DOHH2 (cell line): ENCODE measurements around the gene TAF1B.

Experiments
- H3F3A ChIP-seq: fragments of 200-600 bp; sonication (generic), shearing (Covaris generic); 2 replicates; pipeline ENCODE4 v1.6.0; 2016; ENCODE audit warnings: antibody characterized with exemption, mild to moderate bottlenecking; ENCODE audit not compliant: control insufficient read depth, insufficient read depth
- H3K27ac ChIP-seq: fragments of 200-600 bp; sonication (generic); 2 replicates; pipeline ENCODE4 v1.5.1; 2014; ENCODE audit warnings: low read depth, mild to moderate bottlenecking, low read length, moderate library complexity
- H3K27me3 ChIP-seq: fragments of 200-600 bp; sonication (generic); 2 replicates; pipeline ENCODE4 v1.6.1; 2014; ENCODE audit warnings: mild to moderate bottlenecking, low read length, mixed read lengths; ENCODE audit not compliant: control insufficient read depth
- H3K36me3 ChIP-seq: fragments of 200-600 bp; sonication (generic); 2 replicates; pipeline ENCODE4 v1.6.1; 2014; ENCODE audit warnings: mild to moderate bottlenecking, low read length, moderate library complexity, mixed read lengths; ENCODE audit not compliant: control insufficient read depth
- H3K4me1 ChIP-seq: fragments of 200-600 bp; sonication (generic); 2 replicates; pipeline ENCODE4 v1.6.1; 2014; ENCODE audit warnings: mild to moderate bottlenecking, low read length, mixed read lengths; ENCODE audit not compliant: control insufficient read depth
- H3K4me2 ChIP-seq: fragments of 200-600 bp; sonication (generic); 2 replicates; pipeline ENCODE4 v1.6.0; 2014; ENCODE audit warnings: mild to moderate bottlenecking, low read length, moderate library complexity
- H3K4me3 ChIP-seq: fragments of 200-600 bp; sonication (generic); 2 replicates; pipeline ENCODE4 v1.5.1; 2014; ENCODE audit warnings: mild to moderate bottlenecking, low read length, mixed read lengths
- H3K79me2 ChIP-seq: fragments of 200-600 bp; sonication (generic); 2 replicates; pipeline ENCODE4 v1.6.1; 2014; ENCODE audit warnings: mild to moderate bottlenecking, low read length, mixed read lengths; ENCODE audit not compliant: control insufficient read depth
- H3K9me2 ChIP-seq: fragments of 200-600 bp; sonication (generic); replicated peaks from 2 replicates; pipeline ENCODE4 v1.6.1; 2014; ENCODE audit warnings: mild to moderate bottlenecking, low read length, mixed read lengths; ENCODE audit not compliant: control insufficient read depth
- H3K9me3 ChIP-seq: fragments of 200-600 bp; sonication (generic); 2 replicates; pipeline ENCODE4 v1.6.1; 2014; ENCODE audit warnings: antibody characterized with exemption, low read length, mixed read lengths; ENCODE audit not compliant: control insufficient read depth, insufficient read depth
- H4K20me1 ChIP-seq: fragments of 200-600 bp; sonication (generic); 2 replicates; pipeline ENCODE4 v1.6.0; 2014; ENCODE audit warnings: low read depth, mild to moderate bottlenecking, antibody characterized with exemption, low read length, moderate library complexity; ENCODE audit not compliant: control insufficient read depth, insufficient read depth
- EZH2phosphoT487 ChIP-seq: fragments of 200-600 bp; sonication (generic); IDR thresholded peaks from 2 replicates; pipeline ENCODE4 v1.6.1; 2017; ENCODE audit warnings: borderline replicate concordance, mild to moderate bottlenecking, antibody characterized with exemption, low read length, moderate library complexity, mixed read lengths
- TF ChIP-seq, protein P1 (sequence below): fragments of 200-600 bp; sonication (generic); IDR thresholded peaks from one replicate; pipeline ENCODE4 v1.5.1; 2014; ENCODE audit warnings: antibody characterized with exemption, mild to moderate bottlenecking, low read depth, low read length; ENCODE audit not compliant: poor library complexity, severe bottlenecking

The TAF1B gene

DNA sequence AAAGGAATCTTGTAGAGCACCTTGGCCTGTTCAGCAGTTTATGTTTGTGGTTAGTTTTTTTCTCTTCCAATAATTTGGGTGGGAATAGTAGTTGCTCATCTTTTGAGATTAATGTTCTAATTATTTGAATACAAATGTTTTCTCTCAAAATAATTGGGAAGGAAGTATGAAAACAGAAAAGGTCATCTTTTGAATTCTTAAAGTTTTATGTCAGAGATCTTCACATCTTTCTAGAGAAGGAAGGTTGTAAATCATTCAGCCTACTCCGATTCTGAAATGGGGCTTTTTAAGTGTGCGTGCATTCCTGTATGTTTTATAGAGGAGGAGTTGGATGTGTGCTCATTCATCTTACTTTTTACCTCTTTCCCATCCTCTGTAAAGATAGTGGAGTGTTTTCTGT lies 137.2 kb downstream of the TAF1B start:
- Histone ChIP-seq H3K4me2 (no peak overlapping the region), H4K20me1 (no peaks in the 10 kb centered on the region), H3F3A (peaks cover 3% of the 10 kb centered on the region; the same call in 1 of the 2 replicates), H3K27ac (no peak overlapping the region), H3K79me2 (no peaks in the 10 kb centered on the region), H3K27me3 (no peaks in the 10 kb centered on the region), H3K4me3 (no peak overlapping the region), H3K4me1 (no peaks in the 10 kb centered on the region), H3K36me3 (no peaks in the 10 kb centered on the region), H3K9me2 (no peaks in the 10 kb centered on the region), H3K9me3 (no peaks in the 10 kb centered on the region)
- TF ChIP-seq EZH2phosphoT487: no peak
- TF ChIP-seq, protein P1, sequence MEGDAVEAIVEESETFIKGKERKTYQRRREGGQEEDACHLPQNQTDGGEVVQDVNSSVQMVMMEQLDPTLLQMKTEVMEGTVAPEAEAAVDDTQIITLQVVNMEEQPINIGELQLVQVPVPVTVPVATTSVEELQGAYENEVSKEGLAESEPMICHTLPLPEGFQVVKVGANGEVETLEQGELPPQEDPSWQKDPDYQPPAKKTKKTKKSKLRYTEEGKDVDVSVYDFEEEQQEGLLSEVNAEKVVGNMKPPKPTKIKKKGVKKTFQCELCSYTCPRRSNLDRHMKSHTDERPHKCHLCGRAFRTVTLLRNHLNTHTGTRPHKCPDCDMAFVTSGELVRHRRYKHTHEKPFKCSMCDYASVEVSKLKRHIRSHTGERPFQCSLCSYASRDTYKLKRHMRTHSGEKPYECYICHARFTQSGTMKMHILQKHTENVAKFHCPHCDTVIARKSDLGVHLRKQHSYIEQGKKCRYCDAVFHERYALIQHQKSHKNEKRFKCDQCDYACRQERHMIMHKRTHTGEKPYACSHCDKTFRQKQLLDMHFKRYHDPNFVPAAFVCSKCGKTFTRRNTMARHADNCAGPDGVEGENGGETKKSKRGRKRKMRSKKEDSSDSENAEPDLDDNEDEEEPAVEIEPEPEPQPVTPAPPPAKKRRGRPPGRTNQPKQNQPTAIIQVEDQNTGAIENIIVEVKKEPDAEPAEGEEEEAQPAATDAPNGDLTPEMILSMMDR: no peak

GRCh38 chr2:9981655-9982054 lies 138.4 kb downstream of the TAF1B start:
- Histone ChIP-seq H3K36me3 (no peaks in the 10 kb centered on the region), H3K9me2 (no peaks in the 10 kb centered on the region), H3F3A (peaks cover 3% of the 10 kb centered on the region; the same call in 1 of the 2 replicates), H3K27ac (no peak overlapping the region), H4K20me1 (no peaks in the 10 kb centered on the region), H3K79me2 (no peaks in the 10 kb centered on the region), H3K9me3 (no peaks in the 10 kb centered on the region), H3K27me3 (no peaks in the 10 kb centered on the region), H3K4me2 (no peak overlapping the region), H3K4me1 (no peaks in the 10 kb centered on the region), H3K4me3 (no peak overlapping the region)
- no peak for TF ChIP-seq EZH2phosphoT487
- TF ChIP-seq, protein P1: no peak

DNA sequence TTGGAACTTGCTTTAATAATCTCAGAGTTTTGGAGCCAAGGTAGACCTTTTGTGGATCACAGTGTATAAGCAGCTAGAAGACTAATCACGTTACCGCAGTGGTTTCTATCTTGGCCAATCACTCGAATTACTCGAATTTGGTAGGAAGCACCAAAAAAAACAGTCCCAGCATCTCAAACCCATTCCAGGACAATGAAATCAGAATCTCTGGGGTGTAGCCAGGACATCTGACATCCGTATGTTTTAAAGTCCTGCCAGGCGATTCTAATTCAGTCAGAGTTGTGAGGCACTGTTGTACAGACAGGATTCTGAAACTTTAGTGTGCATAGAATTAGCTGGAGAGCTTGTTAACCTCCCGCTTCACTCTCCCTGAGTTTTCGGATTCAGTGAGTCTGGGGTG lies 139.0 kb downstream of the TAF1B start:
- Histone ChIP-seq H4K20me1 (no peaks in the 10 kb centered on the region), H3K9me3 (no peaks in the 10 kb centered on the region), H3K79me2 (no peaks in the 10 kb centered on the region), H3K27me3 (no peaks in the 10 kb centered on the region), H3K4me3 (no peak overlapping the region), H3F3A (peaks cover 3% of the 10 kb centered on the region; the same call in 1 of the 2 replicates), H3K4me1 (no peaks in the 10 kb centered on the region), H3K27ac (no peak overlapping the region), H3K4me2 (no peak overlapping the region), H3K36me3 (no peaks in the 10 kb centered on the region), H3K9me2 (no peaks in the 10 kb centered on the region)
- TF ChIP-seq EZH2phosphoT487: no peak
- TF ChIP-seq, protein P1: no peak
